Inferior parietal cortex (tissue), 1 donor: Measurements from ENCODE around the gene CHMP3.
"Not testable (repeated sequence)": the region's sequence is repeated elsewhere in the genome, so short reads cannot be mapped to it uniquely, and the experiment has no call there.

Experiments used
- DNase-seq: peaks from one replicate; pipeline ENCODE4 v3.0.0-alpha.2; 2016; ENCODE audit errors: extremely low spot score

The CHMP3 gene

GRCh38 chr2:86562922-86563649, at the start of gene CHMP3:
Gene CHMP3, minus strand, starts transcription at chr2:86563443. Its CDS starts 95 bp downstream, at chr2:86563348.
- peak; percentile 99 for DNase-seq

- no peak for DNase-seq
Measured at GRCh38 chr2:86610871-86611270, 47.6 kb upstream of the CHMP3 start.

DNA sequence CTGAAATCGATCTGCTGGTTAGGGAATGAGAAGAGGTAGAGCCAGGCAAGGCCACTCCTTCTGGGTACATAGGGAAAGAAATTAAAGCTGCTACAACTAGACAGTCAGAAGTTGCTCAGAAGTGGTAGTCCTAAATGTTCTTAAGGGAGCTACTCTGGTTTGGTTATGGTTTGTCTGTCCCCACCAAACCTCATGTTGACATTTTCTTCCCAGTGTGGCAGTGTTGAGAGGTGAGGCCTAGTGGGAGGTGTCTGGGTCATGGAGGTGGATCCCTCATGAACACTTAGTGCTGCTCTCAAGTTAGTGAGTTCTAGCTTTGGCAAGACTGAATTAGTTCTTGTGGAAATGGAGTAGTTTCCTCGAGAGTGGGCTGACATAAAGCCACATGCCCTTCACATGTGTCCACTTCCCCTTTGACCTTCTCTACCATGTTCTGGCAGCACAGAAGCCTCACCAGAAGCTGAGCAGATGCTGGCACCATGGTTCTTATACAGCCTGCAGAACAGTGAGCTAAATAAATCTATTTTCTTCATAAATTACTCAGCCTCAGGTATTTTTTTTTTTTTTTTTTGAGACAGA, 45.7 kb upstream of the CHMP3 start:
- DNase-seq: no peak

DNA sequence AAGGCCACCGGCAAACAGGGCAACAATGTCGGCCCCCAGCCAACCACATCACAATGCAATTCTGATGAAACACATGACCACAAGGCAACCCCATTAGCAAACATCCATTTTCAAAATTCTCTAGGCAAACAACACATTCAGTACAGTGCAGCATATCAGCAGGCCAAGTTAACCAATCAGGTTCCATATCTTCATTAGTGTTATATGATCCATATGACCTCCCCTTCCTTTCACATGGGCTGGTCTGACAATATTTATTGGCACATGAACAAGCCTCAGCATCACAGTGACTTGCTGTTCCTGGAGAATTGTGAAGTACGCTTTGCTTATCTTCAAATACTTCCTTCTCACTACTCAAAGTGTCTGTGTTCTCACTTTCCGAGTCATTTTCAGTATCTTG, 40.7 kb upstream of the CHMP3 start:
- DNase-seq: no peak

DNA sequence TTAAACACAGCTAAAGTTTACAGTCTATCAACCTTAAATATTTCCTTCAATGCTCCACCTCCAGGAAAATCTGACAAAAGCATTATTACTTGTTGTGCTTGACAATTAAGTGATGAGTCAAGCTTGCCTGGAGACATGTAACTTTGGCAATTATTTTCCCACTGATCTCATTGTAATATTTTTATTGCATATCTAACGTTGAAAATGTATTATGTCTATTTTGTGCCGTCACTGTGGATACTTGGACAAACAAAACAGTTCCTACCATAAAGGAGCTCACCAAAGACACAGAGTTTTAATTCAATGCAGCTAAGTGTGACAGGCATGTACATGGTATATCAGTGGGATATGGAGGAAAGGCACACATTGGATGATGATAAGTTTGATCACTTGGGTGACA, 35.7 kb upstream of the CHMP3 start:
- DNase-seq: no peak

- DNase-seq: no peak
Measured at GRCh38 chr2:86596118-86596517, 32.9 kb upstream of the CHMP3 start.

DNA sequence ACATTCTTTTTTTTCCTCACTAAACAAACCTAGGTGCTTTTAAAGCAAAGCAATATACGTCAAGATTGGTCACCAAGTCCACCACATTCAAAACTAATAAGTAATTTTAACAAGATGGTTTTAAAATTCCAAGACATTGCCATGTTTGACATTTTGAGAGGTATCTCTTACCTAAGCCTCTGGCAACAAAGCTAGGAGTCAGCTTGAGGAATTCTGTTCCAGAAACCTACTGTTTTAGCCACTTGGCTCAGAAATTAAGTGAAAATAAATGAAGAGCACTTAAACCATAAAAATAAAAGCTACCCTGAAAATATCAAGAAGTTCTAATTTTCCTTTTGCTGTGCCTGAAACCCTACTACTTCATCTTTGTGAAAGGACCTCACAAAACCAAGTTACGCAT, 30.0 kb upstream of the CHMP3 start:
- DNase-seq: no peak

GRCh38 chr2:86592547-86593230, 29.4 kb upstream of the CHMP3 start:
- peak; percentile 34 for DNase-seq

DNA sequence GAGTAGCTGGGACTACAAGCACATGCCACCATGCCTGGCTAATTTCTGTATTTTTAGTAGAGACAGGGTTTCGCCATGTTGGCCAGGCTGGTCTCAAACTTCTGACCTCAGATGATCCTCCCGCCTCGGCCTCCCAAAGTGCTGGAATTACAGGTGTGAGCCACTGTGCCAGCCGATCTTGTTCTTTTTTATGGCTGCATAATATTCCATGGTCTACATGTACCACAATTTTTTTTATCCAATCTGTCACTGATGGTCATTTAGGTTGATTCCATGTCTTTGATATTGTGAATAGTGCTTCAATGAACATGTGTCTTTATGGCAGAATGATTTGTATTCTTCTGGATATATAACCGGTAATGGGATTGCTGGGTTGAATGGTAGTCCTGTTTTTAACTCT, 26.5 kb upstream of the CHMP3 start:
- not testable (repeated sequence) for DNase-seq

DNA sequence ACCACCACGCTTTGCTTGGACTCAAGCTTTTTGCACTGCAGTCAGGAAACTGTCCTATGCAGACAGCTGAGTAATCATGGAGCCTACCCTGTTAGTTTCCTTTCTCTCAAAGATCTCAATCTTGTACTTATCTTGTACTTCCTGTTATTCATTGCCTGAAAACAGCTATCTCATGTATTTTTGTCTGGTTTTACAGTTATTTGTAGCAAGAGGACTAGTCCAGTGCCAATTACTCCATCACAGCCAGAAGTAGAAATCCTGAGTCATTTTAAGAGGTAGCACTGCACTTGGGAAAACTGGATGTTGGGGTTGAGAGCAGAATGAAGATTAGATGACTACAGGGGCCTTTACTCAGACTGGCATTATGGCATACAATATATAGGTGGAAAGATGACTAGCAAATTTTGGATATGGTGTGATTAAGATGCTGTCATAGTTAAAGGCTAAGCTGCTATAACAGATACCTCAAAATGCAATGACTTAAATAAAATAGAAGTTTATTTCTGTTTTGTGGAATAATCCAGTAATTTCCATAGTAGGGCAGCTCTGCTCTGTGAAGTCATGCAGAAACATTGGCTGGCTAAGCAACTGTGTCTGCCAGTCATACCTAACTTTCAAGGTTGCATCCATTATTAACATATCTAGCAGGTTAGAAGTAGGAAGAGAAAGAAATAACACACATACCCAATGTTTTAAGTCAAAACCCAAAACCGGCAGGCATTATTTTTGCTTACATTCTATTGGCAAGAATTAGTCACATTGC, 21.1 kb upstream of the CHMP3 start:
- DNase-seq: peak; percentile 39

- no peak for DNase-seq
Measured at GRCh38 chr2:86580560-86580959, 17.3 kb upstream of the CHMP3 start.

GRCh38 chr2:86577817-86578456, 14.7 kb upstream of the CHMP3 start:
- DNase-seq: no peak

DNA sequence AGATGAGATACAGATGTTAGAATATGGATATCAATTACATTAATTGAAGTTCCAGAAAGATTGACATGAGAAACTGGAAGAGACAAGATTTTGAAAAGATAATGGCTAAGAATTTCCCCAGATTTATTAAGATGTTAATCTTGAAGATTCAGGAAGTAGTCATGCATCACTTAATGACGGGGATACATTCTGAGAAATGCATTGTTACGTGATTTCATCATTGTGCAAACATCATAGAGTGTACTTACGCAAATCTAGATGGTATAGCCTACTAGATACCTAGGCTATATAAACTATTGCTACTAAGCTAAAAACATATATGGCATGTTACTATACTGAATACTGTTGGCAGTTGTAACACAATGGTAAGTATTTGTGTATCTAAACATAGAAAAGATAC, 6.8 kb upstream of the CHMP3 start:
- DNase-seq: no peak

GRCh38 chr2:86566821-86567190, 3.6 kb upstream of the CHMP3 start:
- DNase-seq: no peak

- peak; percentile 59 for DNase-seq
Measured at GRCh38 chr2:86566158-86566820, 3.0 kb upstream of the CHMP3 start.

GRCh38 chr2:86563650-86564061, 413 bp upstream of the CHMP3 start:
- no peak for DNase-seq

GRCh38 chr2:86562485-86562921, 740 bp downstream of the CHMP3 start:
- DNase-seq: no peak

GRCh38 chr2:86557836-86558235, 5.4 kb downstream of the CHMP3 start:
- no peak for DNase-seq

GRCh38 chr2:86556508-86556907, 6.7 kb downstream of the CHMP3 start:
- DNase-seq: no peak

DNA sequence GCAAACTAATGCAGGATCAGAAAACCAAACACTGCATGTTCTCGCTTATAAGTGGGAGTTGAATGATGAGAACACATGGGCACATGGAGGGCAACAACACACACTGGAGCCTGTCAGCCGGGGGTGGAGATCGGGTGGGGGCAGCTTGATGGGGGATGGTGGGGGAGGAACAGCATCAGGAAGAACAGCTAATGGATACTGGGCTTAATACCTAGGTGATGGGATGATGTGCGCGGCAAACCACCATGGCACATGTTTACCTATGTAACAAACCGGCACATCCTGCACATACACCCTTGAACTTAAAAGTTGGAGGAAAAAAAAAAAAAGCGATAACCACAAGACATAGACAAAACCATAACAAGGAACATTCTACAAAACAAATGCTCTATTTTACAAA, 10.4 kb downstream of the CHMP3 start:
- DNase-seq: no peak
